HG03469 (cell line): ENCODE measurements around the gene PSME2.

ENCODE experiments used
- ATAC-seq: cut with Tn5 transposase; IDR thresholded peaks from one replicate; pipeline ENCODE4 v1.9.1; 2021; ENCODE audit warnings: mild to moderate bottlenecking, moderate library complexity, moderate number of reproducible peaks; ENCODE audit not compliant: unreplicated experiment

PSME2 gene

DNA sequence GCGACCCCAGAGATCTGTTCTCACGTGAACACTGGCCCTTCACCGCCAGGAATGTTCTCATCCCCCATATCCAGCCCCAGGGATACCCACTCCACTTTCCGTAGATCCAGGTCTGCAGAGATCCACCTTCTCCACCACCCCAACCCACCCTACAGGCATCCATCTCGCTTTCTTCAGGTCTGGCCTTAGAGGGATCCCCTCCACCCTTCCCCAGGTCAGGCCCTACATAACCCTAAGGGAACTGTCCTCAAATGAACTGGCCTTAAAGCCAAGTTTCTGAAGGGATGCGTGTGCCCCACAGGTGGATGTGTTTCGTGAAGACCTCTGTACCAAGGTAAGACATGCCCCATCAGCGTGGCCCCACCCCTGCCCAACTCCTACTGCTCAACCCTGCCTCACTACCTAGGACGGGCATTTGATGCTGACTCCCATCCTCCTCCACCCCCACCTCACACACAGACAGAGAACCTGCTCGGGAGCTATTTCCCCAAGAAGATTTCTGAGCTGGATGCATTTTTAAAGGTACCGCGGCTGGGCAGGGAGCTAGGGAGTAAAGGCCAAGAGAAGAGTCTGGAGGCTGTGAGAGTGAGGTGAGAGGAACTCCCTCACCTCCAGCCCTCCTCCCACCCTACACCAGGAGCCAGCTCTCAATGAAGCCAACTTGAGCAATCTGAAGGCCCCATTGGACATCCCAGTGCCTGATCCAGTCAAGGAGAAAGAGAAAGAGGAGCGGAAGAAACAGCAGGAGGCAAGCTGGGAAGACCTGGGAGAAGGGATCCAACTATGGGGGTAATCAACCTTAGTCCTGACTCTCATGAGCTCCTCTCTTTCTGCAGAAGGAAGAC is 9.5 kb downstream of the PSME2 start:
- ATAC-seq: no peak

DNA sequence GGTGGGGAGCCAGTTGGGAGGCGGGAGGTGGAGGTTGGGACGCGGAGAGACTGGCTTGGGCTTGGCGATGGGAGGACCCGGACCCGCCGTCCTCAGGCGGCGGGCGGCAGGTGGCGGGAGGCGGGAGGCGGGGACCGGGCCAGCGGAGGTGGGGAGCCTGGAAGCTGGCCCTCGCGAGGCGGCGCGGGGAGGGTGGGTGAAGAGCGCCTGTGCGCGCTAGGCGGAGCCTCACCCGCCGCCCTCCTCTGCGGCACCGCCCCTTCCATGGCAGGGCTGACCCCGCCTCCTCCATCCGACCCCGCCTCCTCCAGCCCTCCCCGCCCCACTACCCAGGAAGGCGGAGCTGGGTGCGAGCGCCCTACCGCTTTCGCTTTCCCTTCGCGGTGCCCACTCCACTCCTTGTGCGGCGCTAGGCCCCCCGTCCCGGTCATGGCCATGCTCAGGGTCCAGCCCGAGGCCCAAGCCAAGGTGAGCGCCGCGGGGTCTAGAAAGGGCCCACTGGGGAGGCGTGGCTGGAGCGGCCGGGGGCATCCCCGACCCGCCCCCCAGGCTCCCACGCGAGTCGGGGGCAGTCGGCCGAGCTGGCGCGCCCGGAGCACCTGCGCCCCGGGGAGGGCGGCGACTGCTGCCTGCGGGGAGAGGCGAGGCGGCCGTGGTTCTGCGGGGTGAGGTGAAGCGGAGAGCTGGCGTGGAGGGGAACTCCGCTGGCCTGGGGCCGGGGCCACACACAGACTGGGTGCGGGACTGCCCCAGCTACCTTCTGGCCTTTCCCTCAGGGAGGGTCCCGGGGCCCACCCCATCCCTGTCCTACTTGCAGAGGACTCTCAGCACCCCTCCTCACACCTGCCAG is 10.4 kb downstream of the PSME2 start, which contains the start of gene PSME1:
Gene PSME1 (plus strand): TSS at position 361 of the 850 bp plus-strand sequence. CDS start 69 bp downstream, at position 430.
- ATAC-seq: peak; percentile 35

DNA sequence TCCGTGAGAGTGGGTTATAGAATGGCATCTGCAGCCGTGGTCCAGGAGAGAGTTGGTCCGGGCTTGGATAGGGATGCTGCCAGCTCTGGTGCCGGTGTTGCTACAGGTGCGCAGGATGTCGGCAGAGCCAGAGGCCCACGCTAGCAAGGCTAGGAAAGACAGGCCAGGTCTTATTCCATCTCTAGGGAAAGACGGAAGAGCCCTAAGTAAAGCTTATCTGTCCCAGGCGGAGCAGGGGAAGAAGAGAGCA is 10.9 kb downstream of the PSME2 start:
- ATAC-seq: no peak

DNA sequence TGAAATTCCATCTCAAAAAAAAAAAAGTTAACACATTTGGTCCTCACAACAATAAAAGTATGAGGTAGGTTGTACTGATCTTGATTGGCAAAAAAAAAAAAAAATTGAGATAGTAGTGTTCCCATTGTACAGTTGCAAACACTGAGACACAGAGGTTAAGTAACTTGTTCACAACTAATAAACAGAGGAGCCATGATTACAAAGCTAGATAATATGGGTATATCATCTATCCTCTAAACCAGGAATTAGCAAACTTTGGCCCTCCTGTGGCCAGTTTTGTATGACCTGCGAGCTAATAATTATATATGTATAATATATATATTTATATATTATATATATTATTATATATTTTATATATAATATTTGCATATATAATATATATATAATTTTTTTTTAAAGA is 12.7 kb downstream of the PSME2 start:
- no peak for ATAC-seq

DNA sequence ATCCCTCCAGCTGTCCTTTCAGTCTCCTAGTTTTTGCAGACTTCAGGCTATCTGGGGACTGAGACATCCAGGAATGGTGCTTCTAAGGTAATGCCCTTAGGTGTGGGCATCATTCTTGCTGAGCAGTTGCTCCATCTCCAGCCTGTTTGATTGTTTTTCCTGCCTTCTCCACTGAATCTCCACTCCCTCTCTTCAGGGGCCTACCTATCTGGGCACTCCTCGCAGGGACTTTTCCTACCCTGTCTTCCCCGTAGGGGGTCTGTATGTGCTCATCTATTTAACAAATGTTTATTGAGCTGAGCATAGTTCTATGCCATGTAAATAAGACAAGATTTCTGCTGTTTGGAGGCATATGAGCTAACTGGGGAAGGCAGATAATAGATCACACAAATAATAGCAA is 13.4 kb downstream of the PSME2 start:
- ATAC-seq: no peak

DNA sequence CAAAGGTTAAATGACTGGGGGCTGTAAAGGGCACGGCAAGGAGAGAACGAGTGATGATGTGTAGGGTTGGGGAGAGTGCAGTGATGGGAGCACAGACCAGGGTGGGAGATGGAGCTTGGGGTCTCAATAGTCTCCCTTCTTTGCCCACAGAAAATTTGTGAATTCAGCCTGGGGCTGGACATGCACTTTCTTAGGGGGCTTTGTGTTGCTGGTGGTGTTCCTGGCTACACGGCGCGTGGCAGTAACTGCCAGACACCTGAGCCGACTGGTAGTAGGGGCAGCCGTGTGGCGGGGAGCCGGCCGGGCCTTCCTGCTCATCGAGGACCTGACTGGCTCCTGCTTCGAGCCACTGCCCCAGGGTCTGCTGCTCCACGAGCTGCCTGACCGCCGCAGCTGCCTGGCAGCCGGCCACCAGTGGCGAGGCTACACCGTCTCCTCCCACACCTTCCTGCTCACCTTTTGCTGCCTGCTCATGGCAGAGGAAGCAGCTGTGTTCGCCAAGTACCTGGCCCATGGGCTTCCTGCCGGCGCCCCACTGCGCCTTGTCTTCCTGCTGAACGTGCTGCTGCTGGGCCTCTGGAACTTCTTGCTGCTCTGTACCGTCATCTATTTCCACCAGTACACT is 14.2 kb downstream of the PSME2 start:
- ATAC-seq: no peak

DNA sequence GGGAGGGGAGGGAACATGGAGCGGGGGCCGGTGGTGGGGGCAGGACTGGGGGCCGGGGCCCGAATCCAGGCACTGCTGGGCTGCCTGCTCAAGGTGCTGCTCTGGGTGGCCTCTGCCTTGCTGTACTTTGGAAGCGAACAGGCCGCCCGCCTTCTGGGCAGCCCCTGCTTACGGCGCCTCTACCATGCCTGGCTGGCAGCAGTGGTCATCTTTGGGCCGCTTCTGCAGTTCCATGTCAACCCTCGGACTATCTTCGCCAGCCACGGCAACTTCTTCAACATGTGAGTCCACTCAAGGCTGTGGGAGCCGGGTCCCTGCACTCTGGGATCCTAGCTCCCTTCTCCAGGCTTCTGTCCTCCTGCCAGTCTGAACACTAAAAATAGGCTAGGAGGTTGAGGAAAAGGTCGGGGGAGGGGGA is 14.9 kb downstream of the PSME2 start:
- ATAC-seq: no peak

DNA sequence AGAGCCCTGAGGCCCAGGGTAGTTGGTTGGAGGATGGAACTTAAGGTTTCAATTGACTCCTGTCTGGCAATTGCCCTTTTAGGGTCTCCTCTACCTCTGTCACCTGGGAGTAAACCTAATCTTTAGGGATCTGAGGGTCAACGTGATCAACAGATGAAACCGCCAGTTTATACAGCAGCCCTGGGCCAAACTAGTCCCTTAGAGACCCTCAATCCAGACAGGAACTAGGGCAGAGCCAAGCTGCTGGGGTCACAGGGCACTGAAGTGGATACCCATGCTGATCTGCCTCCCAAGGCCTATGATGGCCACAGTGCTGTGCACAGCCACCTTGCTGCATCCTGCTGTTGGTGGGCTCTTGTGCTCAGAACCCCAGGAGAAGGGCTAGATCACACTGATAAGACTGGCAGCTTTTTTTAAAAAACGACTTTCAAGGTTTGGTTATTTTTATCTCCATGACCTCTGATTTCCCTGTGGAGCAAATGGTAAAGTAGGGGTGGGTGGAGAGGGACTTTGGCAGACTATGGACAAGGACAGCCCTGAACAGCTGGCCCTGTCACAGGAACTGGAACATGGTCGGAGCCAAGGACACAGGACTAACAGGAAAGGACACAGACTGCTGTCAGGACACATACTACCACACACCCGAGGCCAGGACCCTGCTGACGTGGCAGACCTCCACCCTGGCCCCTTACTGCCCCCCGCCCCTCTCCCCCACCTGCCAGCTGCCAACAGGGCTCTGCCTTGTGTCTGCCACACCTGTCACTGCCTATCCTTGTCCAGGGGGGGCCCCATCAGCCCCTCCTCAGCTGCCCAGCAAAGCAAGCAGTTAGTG is 15.5 kb downstream of the PSME2 start:
- no peak for ATAC-seq

DNA sequence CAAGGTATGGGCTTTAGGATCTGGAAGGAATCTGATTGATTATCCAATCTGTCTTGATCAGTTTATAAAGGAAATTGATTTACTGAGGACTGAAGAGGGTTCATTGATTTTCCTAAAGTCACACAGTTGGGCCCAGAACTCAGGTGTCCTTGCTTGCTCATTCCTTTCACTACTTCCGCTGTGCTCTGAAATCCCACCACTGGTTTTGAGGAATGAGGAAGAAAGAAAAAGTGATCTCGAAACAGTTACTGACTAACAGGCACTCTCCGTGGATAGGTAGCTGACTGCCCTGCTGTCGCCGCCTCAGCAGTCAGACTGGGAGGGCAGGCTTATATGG is 16.1 kb downstream of the PSME2 start, which contains the start of gene FITM1:
Gene FITM1 (plus strand): TSS at position 280 of the 337 bp plus-strand sequence. CDS start 905 bp downstream, outside the sequence.
- no peak for ATAC-seq

DNA sequence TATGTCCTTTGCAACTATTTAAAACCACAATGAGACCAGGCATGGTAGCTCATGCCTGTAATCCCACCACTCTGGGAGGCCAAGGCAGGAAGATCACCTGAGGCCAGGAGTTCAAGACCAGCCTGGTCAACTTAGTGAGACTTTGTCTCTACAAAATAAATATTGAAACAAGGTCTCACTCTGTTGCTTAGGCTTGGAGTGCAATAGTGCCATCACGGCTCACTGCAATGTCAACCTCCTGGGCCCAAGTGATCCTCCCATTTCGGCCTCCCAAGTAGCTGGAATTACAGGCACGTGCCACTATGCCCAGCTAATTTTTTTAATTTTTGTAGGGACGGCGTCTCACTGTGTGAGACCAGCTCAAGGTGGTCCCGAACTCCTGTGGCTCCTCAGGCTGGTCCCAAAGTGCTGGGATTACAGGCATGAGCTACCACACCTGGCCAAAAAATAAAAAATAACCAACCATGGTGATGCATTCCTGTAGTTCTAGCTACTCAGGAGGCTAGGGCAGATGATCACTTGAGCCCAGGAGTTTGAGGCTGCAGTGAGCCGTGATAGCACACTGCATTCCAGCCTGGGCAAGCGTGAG is 16.9 kb downstream of the PSME2 start:
- ATAC-seq: no peak

DNA sequence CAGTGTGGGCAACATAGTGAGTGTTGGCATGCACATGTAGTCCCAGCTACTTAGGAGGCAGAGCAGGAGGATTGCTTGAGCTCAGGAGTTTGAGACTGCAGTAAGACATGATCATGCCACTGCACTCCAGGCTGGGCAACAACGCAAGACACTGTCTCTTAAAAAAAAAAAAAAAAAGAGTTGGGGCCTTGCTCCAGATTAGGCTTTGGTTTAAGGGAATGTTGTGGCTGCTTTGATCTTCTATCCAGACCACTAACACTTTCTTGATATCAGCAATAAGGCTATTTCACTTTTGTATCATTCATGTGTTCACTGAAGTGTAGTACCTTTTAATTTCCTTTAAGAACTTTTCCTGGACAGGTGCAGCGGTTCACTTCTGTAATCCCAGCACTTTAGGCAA is 18.7 kb downstream of the PSME2 start:
- no peak for ATAC-seq

DNA sequence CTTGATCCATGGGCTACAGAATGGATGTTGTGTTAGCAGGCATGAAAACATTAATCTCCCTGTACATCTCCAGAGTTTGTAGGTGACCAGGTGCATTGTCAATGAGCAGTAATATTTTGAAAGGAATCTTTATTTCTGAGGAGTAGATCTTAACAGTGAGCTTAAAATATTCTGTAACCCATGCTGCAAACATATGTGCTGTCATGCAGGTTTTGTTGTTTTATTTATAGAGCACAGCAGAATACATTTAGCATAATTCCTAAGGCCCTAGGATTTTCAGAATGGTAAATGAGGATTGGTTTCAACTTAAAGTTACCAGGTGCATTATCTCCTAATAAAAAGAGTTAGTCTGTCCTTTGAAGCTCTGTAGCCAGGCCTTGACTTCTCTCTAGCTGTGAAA is 19.5 kb downstream of the PSME2 start:
- ATAC-seq: no peak

DNA sequence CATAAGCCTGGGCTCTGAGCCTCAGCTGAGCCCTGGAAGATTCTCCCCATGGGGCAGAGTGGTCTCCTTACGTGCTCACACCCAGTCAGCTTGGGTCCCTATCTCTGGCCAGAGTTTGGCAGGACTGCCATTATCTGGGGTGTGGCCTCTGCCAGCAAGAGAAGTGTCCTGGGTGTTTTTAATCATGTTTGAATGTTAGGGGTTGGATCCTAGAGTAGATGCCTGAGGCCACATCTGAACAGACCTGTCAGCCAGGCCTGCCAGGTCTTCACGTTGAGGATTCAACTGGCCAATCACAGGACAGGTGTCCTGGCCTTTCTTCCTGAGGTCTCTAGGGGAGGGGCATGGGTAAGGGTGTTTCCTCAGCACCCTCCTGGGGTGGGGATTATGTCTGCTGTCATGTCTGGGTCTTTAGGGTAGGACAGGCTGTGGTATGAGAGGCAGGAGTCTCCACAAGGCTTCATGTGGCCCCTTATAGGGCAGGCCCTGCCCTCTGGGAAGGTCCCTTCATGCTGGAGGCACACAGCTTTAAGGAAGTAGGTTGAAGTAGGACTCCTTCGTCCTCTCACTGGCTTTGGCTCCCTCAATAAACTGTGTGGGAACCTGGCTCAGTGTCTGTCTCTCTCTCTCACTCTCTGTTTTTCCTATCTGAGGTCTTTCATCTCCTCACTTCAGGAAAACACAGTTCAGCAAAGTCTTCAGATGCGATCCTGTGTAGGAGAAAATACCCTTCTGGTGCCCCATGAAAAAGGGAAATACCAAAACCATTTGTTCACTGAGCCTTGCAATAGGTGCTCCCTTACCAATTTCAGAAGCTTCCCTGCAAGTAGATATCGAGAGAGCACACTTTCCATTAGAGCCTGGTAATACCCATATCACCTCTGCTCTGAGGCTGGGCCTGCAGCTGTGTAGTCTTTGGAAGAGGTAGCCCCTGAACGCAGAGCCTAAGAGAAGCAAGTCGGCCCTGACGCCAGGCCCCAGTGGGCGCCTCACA is 22.7 kb downstream of the PSME2 start:
- ATAC-seq: peak; percentile 41

DNA sequence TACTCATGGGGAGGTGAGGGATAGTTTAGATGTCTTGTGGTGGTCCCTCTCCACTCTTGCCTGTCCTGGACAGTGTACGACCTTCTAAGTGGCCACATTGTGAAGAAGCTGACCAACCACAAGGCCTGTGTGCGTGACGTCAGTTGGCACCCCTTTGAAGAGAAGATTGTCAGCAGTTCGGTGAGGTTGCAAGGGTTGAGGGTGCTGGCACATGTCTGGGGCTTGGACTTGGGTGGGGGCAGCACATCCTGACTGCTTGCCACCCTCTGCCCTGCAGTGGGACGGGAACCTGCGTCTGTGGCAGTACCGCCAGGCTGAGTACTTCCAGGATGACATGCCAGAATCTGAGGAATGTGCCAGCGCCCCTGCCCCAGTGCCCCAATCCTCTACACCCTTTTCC is 23.5 kb downstream of the PSME2 start:
- no peak for ATAC-seq

DNA sequence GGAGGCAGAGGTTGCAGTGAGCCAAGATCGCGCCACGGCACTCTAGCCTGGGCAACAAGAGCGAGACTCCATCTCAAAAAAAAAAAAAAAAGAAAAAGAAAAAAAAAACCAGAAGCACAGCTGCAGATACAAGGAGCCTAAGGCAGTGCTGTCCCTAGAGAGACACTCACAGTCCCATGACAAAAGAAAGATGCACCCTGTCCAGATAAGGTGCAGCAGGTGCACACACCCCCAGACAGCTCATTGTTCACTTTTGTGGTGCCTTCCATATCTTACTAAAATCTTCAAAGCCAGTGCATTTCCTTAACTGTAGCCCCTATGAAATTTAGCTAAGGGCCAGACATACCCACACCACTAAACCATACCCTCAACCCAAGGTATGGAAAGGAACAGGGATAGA is 24.0 kb downstream of the PSME2 start:
- no peak for ATAC-seq

DNA sequence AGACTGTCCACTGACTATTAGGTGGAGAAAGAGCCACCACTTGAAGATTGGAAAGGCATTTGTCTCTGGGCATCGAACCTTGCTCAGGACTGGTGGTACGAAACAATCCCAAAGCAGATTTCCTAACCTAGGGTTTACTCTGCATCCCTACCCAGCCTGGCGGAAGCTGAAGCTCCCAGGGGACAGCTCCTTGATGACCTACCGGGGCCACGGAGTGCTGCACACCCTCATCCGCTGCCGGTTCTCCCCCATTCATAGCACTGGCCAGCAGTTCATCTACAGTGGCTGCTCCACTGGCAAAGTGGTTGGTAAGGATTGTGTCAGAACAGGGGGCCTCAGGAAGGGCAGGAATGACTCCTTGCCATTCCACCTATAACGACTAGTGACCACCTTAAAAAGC is 25.2 kb downstream of the PSME2 start:
- no peak for ATAC-seq

DNA sequence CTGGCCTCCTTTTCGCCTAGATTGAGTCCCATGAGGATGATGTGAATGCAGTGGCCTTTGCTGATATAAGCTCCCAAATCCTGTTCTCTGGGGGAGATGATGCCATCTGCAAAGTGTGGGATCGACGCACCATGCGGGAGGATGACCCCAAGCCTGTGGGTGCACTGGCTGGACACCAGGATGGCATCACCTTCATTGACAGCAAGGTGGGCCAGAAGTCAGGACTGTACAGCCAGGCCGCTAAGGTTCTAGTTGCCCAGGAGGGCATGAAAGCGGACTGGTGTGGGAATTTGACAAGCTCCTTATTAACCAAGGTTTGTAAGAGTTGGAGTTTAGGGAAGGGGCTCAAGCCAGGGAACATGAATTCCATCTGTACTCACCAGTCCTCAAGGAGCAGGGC is 26.7 kb downstream of the PSME2 start:
- no peak for ATAC-seq

DNA sequence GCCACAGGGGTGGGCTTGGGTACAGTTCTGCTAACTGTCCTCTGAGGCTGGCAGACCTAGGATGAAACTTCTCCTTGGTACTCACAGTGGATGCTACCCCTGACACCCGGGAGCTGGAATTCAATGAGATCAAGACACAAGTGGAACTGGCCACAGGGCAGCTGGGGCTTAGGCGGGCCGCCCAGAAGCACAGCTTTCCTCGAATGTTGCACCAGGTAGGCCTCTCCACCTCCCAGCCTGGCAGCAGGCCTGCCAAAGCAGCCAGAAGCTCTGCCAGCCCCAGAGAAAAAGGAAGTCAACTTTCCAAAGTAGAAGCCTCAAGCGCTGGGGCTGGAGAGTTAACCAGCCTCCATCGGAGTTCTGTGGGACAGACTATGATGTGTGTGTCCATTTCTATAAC is 29.2 kb downstream of the PSME2 start:
- ATAC-seq: no peak

DNA sequence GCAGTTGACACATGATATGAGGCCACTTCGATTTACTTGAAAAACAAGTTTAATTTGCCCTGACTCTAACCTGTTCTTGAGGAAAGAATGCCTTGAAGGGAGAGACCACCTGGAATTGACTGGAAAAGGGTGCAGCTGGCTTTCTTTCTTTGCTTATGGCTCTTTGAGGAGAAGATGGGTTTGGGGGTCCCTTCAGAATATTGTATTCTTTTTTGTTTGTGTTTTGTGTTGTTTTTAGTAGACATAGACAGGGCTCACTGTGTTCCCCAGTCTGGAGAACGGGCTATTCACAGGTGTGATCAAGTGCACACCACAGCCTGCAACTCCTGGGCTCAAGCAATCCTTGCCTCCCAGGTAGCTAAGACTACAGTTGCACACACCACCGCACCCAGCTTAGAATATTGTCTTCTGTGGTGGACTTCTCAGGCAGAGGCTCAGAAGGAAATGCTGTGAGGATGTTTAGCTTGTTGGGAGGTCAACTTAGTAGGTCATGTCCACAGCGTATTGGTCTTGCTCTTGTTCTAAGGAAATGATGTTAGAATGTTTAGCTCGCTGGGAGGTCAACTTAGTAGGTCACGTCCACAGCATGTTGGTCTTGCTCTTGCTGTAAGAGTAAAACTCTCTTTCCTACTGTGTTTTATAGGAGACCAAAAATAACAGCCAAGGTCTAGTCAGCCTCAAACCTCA is 30.1 kb downstream of the PSME2 start:
- no peak for ATAC-seq
